HAP-1 (cell line): ENCODE measurements around the gene PPIL6.

ENCODE experiments used
- DNase-seq, 2 experiments: peaks; one replicate each; pipeline ENCODE4 v3.0.0-alpha.2; 2016 to 2020; ENCODE audit warnings: low spot score in 2 of 2
- H3K27me3 ChIP-seq: fragments of 250-450 bp; sonication (Bioruptor Pico); 2 replicates; pipeline ENCODE4 v1.5.1; 2020; ENCODE audit warnings: low read depth, mild to moderate bottlenecking, moderate library complexity
- H3K36me3 ChIP-seq: fragments of 250-450 bp; sonication (Bioruptor Pico); replicated peaks from 2 replicates; pipeline ENCODE4 v1.5.1; 2020; ENCODE audit warnings: mild to moderate bottlenecking
- H3K4me1 ChIP-seq: fragments of 250-450 bp; sonication (Bioruptor Pico); 2 replicates; pipeline ENCODE4 v1.5.1; 2020; ENCODE audit warnings: mild to moderate bottlenecking
- H3K4me3 ChIP-seq: fragments of 250-450 bp; sonication (Bioruptor Pico); 2 replicates; pipeline ENCODE4 v1.5.1; 2020; ENCODE audit warnings: mild to moderate bottlenecking, moderate library complexity
- H3K9me3 ChIP-seq: fragments of 250-450 bp; sonication (Bioruptor Pico); 2 replicates; pipeline ENCODE4 v1.5.1; 2020; ENCODE audit warnings: mild to moderate bottlenecking, moderate library complexity
- in situ Hi-C: fragments of 300-500 bp; cut with MboI; formaldehyde crosslinking; loops from 3 replicates; pipeline ENCODE4 v1.14.3; 2020; ENCODE audit warnings: low sequenced_read_pairs, inconsistent platforms, mixed read lengths

Gene PPIL6

DNA sequence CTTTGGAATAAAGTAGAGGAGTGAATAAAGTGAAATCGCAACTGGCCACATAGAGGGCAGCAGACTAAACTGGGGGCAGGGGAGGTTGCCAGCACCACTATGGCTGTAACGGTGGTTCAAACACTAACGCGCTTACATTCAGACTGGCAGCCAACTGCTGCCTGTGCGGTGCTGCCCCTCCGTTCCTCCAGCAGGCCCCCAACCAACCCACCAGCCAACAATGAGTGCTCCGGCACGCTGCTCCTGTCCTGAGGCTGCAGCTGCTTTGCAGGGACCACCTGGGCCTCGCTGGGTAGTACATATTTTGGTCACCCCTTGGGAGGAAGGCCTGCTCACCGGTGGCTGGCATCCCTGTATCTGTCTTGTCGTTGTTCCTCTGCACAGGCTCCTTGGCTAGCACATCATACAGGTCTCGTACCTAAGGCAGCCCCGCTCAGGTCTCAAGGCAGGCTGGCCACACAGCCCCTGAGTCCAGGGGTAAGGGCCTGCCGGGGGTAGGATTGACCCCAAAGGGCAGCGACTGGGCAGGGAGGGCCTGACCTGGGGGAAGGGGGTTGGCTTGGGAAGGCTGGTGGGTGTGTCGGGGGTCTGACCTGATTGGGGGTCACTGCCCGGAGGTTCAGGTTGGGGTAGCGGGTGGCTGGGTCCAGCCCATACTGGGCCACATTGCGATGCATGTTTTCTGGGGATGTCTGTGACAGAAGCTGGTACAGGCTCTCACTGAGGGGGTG is 8.8 kb upstream of the PPIL6 start:
- DNase-seq: no peak
- no peak overlapping the region for H3K4me3 ChIP-seq
- H3K36me3 ChIP-seq: peaks cover 19% of the 10 kb centered on the region

GRCh38 chr6:109448615-109449014 is 8.2 kb upstream of the PPIL6 start:
- H3K9me3 ChIP-seq: no peaks in the 10 kb centered on the region
- no peak overlapping the region for H3K4me3 ChIP-seq
- no peaks in the 10 kb centered on the region for H3K27me3 ChIP-seq
- no peaks in the 10 kb centered on the region for H3K4me1 ChIP-seq
- DNase-seq: no peak
- in situ Hi-C loops: no loop called here
- peaks cover 24% of the 10 kb centered on the region for H3K36me3 ChIP-seq

More for the DNA sequence above, 8.8 kb upstream of the PPIL6 start:
- H3K4me1 ChIP-seq: no peaks in the 10 kb centered on the region
- no peaks in the 10 kb centered on the region for H3K9me3 ChIP-seq
- in situ Hi-C loops: no loop called here
- no peaks in the 10 kb centered on the region for H3K27me3 ChIP-seq

GRCh38 chr6:109447878-109448555 is 7.6 kb upstream of the PPIL6 start:
- no peaks in the 10 kb centered on the region for H3K27me3 ChIP-seq
- H3K4me3 ChIP-seq: no peak overlapping the region
- in situ Hi-C loops: no loop called here
- H3K4me1 ChIP-seq: no peaks in the 10 kb centered on the region
- peak in 1 of 2 experiments; percentile 35 for DNase-seq
- no peaks in the 10 kb centered on the region for H3K9me3 ChIP-seq
- H3K36me3 ChIP-seq: peaks cover 30% of the 10 kb centered on the region

GRCh38 chr6:109447087-109447486 is 6.7 kb upstream of the PPIL6 start:
- no peaks in the 10 kb centered on the region for H3K4me1 ChIP-seq
- DNase-seq: no peak
- H3K36me3 ChIP-seq: peaks cover 37% of the 10 kb centered on the region
- in situ Hi-C loops: no loop called here
- H3K9me3 ChIP-seq: no peaks in the 10 kb centered on the region
- no peak overlapping the region for H3K4me3 ChIP-seq
- no peaks in the 10 kb centered on the region for H3K27me3 ChIP-seq

- no peak for DNase-seq
- H3K27me3 ChIP-seq: no peaks in the 10 kb centered on the region
- H3K36me3 ChIP-seq: peaks cover 41% of the 10 kb centered on the region
- peaks cover 4% of the 10 kb centered on the region for H3K4me1 ChIP-seq
- H3K4me3 ChIP-seq: no peak overlapping the region
- in situ Hi-C loops: no loop called here
- no peaks in the 10 kb centered on the region for H3K9me3 ChIP-seq
Measured at GRCh38 chr6:109446541-109446940, 6.1 kb upstream of the PPIL6 start.

GRCh38 chr6:109446072-109446471 is 5.6 kb upstream of the PPIL6 start:
- Histone ChIP-seq H3K4me3 (no peak overlapping the region), H3K4me1 (peaks cover 7% of the 10 kb centered on the region), H3K9me3 (no peaks in the 10 kb centered on the region), H3K36me3 (peaks cover 41% of the 10 kb centered on the region), H3K27me3 (no peaks in the 10 kb centered on the region)
- no peak for DNase-seq
- in situ Hi-C loops: no loop called here

- DNase-seq: no peak
- H3K36me3 ChIP-seq: peaks cover 41% of the 10 kb centered on the region
- peaks cover 7% of the 10 kb centered on the region for H3K4me1 ChIP-seq
- in situ Hi-C loops: no loop called here
- no peaks in the 10 kb centered on the region for H3K27me3 ChIP-seq
- no peak overlapping the region for H3K4me3 ChIP-seq
- no peaks in the 10 kb centered on the region for H3K9me3 ChIP-seq
Measured at GRCh38 chr6:109445382-109445781, 5.0 kb upstream of the PPIL6 start.

DNA sequence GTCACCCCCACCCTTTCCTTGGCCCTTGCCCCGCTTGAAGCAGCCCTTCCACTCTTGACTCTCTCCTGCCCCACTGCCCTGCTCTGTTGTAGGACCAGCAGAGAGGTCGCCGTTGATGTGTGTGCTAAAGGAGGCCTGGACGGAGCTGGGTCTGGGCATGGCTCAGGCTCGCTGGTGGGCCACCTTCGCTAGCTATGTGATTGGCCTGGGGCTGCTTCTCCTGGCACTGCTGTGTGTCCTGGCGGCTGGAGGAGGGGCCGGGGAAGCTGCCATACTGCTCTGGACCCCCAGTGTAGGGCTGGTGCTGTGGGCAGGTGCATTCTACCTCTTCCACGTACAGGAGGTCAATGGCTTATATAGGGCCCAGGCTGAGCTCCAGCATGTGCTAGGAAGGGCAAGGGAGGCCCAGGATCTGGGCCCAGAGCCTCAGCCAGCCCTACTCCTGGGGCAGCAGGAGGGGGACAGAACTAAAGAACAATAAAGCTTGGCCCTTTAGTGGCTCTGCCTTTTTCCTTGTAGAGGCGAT is 3.1 kb upstream of the PPIL6 start:
- Histone ChIP-seq H3K4me3 (no peak overlapping the region), H3K9me3 (no peaks in the 10 kb centered on the region), H3K27me3 (no peaks in the 10 kb centered on the region), H3K36me3 (peaks cover 41% of the 10 kb centered on the region), H3K4me1 (peaks cover 12% of the 10 kb centered on the region)
- in situ Hi-C loops: no loop called here
- DNase-seq: no peak

DNA sequence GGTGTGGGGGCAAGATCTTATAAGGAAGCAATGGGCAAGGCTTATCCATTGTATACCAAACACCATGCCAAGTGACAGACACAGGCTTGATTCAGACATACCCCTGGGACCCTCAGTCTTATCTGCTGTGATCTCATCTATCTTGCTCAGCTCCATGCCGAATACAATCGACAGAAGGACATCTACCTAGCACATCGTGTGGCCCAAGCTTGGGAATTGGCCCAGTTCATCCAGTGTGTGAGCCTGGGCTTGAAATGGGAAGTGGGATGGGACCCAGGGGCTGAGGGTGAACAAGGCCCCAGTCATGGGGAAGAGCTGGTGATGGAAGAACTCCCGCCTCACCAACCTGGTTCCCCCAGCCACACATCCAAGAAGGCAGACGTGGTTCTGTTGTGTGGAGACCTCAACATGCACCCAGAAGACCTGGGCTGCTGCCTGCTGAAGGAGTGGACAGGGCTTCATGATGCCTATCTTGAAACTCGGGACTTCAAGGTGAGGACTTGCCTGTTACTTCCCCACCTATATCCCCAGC is 2.0 kb upstream of the PPIL6 start:
- in situ Hi-C loops: no loop called here
- DNase-seq: no peak
- peaks cover 41% of the 10 kb centered on the region for H3K36me3 ChIP-seq

GRCh38 chr6:109441069-109441816 is 815 bp upstream of the PPIL6 start:
- H3K27me3 ChIP-seq: no peaks in the 10 kb centered on the region
- H3K9me3 ChIP-seq: no peaks in the 10 kb centered on the region
- in situ Hi-C loops: no loop called here
- peak overlapping the region; percentile 79 for H3K4me3 ChIP-seq
- peaks cover 12% of the 10 kb centered on the region for H3K4me1 ChIP-seq
- peaks cover 36% of the 10 kb centered on the region for H3K36me3 ChIP-seq
- DNase-seq: peak; percentile 47 to 72

More for the DNA sequence above, 2.0 kb upstream of the PPIL6 start:
- Histone ChIP-seq H3K27me3 (no peaks in the 10 kb centered on the region), H3K4me3 (no peak overlapping the region), H3K4me1 (peaks cover 12% of the 10 kb centered on the region), H3K9me3 (no peaks in the 10 kb centered on the region)

- Histone ChIP-seq H3K9me3 (no peaks in the 10 kb centered on the region), H3K36me3 (no peaks in the 10 kb centered on the region; the same call in 1 of the 2 replicates), H3K4me3 (no peak overlapping the region), H3K4me1 (peaks cover 16% of the 10 kb centered on the region), H3K27me3 (no peaks in the 10 kb centered on the region)
- in situ Hi-C loops: no loop called here
- no peak for DNase-seq
Measured at GRCh38 chr6:109436041-109436440, 4.4 kb downstream of the PPIL6 start.

DNA sequence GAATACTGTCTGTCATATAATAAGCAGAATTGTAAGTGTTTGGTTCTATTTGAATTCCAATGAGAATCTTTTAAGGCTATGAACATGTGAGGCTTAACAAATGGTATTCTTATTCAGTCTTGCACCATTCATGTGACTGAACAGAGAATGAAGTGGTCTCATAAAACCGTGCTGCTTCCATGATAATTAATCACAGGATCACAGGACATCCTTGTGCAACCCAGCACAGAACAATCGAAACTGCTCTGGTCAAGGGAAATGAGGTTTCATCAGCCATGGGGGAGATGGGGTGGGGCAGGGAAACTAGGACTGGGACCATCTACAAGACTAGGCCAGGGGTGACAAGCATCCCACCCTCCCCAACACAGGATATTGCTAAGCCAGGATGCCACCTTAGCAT is 6.0 kb downstream of the PPIL6 start:
- DNase-seq: peak; percentile 47 to 66
- in situ Hi-C loops: no loop called here
- Histone ChIP-seq H3K9me3 (no peaks in the 10 kb centered on the region), H3K36me3 (no peaks in the 10 kb centered on the region), H3K27me3 (no peaks in the 10 kb centered on the region), H3K4me1 (peaks cover 10% of the 10 kb centered on the region), H3K4me3 (no peak overlapping the region)

GRCh38 chr6:109429496-109429895 is 10.9 kb downstream of the PPIL6 start:
- DNase-seq: no peak
- Histone ChIP-seq H3K36me3 (no peaks in the 10 kb centered on the region), H3K4me1 (peaks cover 5% of the 10 kb centered on the region), H3K4me3 (no peak overlapping the region), H3K27me3 (no peaks in the 10 kb centered on the region), H3K9me3 (no peaks in the 10 kb centered on the region)
- in situ Hi-C loops: no loop called here
